ENCODE measurements around the gene THOP1.

GRCh38 chr19:2759362-2759761, 25.9 kb upstream of the THOP1 start:
- TF ChIP-seq CTCF (IDR thresholded peaks at IDR 0.05) (no peak), POLR2A (IDR thresholded peaks at IDR 0.05) (no peak)

Data from heart left ventricle (tissue), 13 donors.